IMR-90 (cell line): ENCODE results near the gene CTSO.

Experiments
- BHLHE40 ChIP-seq: fragments of 150-350 bp; IDR thresholded peaks from 2 replicates; pipeline ENCODE4 v1.6.1; 2016; ENCODE audit warnings: mild to moderate bottlenecking, low read depth, low read length
- MAFK ChIP-seq: IDR thresholded peaks from 2 replicates; pipeline ENCODE4 v1.6.1; 2012; ENCODE audit warnings: low read depth, low read length, improper control_type of control experiment
- POLR2A ChIP-seq: IDR thresholded peaks from 2 replicates; pipeline ENCODE4 v1.6.1; 2012; ENCODE audit warnings: mild to moderate bottlenecking, low read depth, low read length
- RCOR1 ChIP-seq: IDR thresholded peaks from 2 replicates; pipeline ENCODE4 v1.6.1; 2012; ENCODE audit warnings: mild to moderate bottlenecking, low read length, improper control_type of control experiment; ENCODE audit not compliant: insufficient replicate concordance
- SMC3 ChIP-seq: fragments of 150-350 bp; IDR thresholded peaks from 2 replicates; pipeline ENCODE4 v1.6.1; 2016; ENCODE audit warnings: low read depth, mild to moderate bottlenecking, antibody characterized with exemption, low read length, moderate library complexity
- TF ChIP-seq, protein P1 (sequence below): conservative IDR thresholded peaks from 2 replicates; pipeline ENCODE4 v1.5.1; 2012; ENCODE audit warnings: mild to moderate bottlenecking, low read depth, low read length, improper control_type of control experiment
- TF ChIP-seq, protein P2 (sequence below): fragments of 150-350 bp; IDR thresholded peaks from 2 replicates; pipeline ENCODE4 v1.6.1; 2017; ENCODE audit warnings: mild to moderate bottlenecking, antibody characterized with exemption, low read length, low read depth

DNA sequence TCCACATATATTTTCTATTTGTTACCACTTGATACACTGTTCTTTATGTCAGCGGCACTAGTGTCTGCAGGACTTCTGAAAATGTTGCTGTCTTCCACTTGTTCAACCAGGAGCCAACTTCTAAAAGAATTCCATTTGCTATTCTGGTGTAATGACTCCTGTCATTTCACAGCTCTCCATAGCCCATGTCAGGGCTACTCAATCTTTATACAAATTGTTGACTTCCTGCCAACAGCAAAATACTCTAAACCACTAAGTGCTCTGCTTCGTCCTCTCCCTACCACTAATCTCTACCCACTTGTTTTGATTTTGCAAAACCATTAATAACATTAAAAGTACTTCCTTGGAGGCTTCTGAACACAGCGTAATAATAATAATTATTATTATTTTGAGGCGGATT is 7.2 kb downstream of the CTSO start:
- no peak for TF ChIP-seq POLR2A
- no peak for TF ChIP-seq MAFK
- no peak for TF ChIP-seq SMC3
- TF ChIP-seq, protein P1, sequence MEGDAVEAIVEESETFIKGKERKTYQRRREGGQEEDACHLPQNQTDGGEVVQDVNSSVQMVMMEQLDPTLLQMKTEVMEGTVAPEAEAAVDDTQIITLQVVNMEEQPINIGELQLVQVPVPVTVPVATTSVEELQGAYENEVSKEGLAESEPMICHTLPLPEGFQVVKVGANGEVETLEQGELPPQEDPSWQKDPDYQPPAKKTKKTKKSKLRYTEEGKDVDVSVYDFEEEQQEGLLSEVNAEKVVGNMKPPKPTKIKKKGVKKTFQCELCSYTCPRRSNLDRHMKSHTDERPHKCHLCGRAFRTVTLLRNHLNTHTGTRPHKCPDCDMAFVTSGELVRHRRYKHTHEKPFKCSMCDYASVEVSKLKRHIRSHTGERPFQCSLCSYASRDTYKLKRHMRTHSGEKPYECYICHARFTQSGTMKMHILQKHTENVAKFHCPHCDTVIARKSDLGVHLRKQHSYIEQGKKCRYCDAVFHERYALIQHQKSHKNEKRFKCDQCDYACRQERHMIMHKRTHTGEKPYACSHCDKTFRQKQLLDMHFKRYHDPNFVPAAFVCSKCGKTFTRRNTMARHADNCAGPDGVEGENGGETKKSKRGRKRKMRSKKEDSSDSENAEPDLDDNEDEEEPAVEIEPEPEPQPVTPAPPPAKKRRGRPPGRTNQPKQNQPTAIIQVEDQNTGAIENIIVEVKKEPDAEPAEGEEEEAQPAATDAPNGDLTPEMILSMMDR, result no peak
- TF ChIP-seq BHLHE40, result no peak
- TF ChIP-seq, protein P2, sequence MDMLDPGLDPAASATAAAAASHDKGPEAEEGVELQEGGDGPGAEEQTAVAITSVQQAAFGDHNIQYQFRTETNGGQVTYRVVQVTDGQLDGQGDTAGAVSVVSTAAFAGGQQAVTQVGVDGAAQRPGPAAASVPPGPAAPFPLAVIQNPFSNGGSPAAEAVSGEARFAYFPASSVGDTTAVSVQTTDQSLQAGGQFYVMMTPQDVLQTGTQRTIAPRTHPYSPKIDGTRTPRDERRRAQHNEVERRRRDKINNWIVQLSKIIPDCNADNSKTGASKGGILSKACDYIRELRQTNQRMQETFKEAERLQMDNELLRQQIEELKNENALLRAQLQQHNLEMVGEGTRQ, result no peak
- no peak for TF ChIP-seq RCOR1
